GM18907 (cell line): Measurements from ENCODE around the gene IL26.
A peak's percentile ranks its signal among the peaks of the same experiment; 100 is the strongest.
"Not testable (repeated sequence)": the region's sequence is repeated elsewhere in the genome, so short reads cannot be mapped to it uniquely, and the experiment has no call there.

Experiments used
- ATAC-seq: cut with Tn5 transposase; IDR thresholded peaks from one replicate; pipeline ENCODE4 v1.9.1; 2021; ENCODE audit warnings: mild to moderate bottlenecking, moderate library complexity; ENCODE audit not compliant: unreplicated experiment

The IL26 gene

GRCh38 chr12:68240975-68241374, 15.4 kb upstream of the IL26 start:
- peak; percentile 99 for ATAC-seq

GRCh38 chr12:68240079-68240478, 14.5 kb upstream of the IL26 start:
- no peak for ATAC-seq

- ATAC-seq, result no peak
These were observed 13.8 kb upstream of the IL26 start for GRCh38 chr12:68239309-68239982.

- no peak for ATAC-seq
These were observed 12.0 kb upstream of the IL26 start for GRCh38 chr12:68237619-68238018.

GRCh38 chr12:68237078-68237477, 11.5 kb upstream of the IL26 start:
- no peak for ATAC-seq

GRCh38 chr12:68236421-68237059, 10.9 kb upstream of the IL26 start:
- ATAC-seq, result peak; percentile 66

GRCh38 chr12:68235576-68235975, 10.0 kb upstream of the IL26 start:
- ATAC-seq, result no peak

- no peak for ATAC-seq
These were observed 8.5 kb upstream of the IL26 start for GRCh38 chr12:68234140-68234539.

- ATAC-seq, result no peak
These were observed 7.9 kb upstream of the IL26 start for GRCh38 chr12:68233498-68233897.

- no peak for ATAC-seq
These were observed 6.1 kb upstream of the IL26 start for GRCh38 chr12:68231691-68232090.

GRCh38 chr12:68231229-68231628, 5.6 kb upstream of the IL26 start:
- ATAC-seq, result no peak

- ATAC-seq, result no peak
These were observed 4.3 kb upstream of the IL26 start for GRCh38 chr12:68229956-68230355.

GRCh38 chr12:68227356-68227755, 1.7 kb upstream of the IL26 start:
- ATAC-seq, result no peak

- no peak for ATAC-seq
These were observed 861 bp downstream of the IL26 start for GRCh38 chr12:68224613-68225285.

GRCh38 chr12:68223067-68223747, 2.4 kb downstream of the IL26 start:
- ATAC-seq, result peak; percentile 91

- ATAC-seq, result no peak
These were observed 3.3 kb downstream of the IL26 start for GRCh38 chr12:68222326-68222725.

GRCh38 chr12:68221497-68221896, 4.1 kb downstream of the IL26 start:
- no peak for ATAC-seq

GRCh38 chr12:68210875-68211274, 14.7 kb downstream of the IL26 start:
- no peak for ATAC-seq

GRCh38 chr12:68209048-68209728, 16.4 kb downstream of the IL26 start:
- ATAC-seq, result not testable (repeated sequence)

- ATAC-seq, result no peak
These were observed 18.3 kb downstream of the IL26 start for GRCh38 chr12:68207276-68207675.

GRCh38 chr12:68206446-68206845, 19.2 kb downstream of the IL26 start:
- no peak for ATAC-seq
